WTC11 (cell line): ENCODE results near the gene SALL1. TPM values are rescaled to one million over a fixed set of nuclear protein-coding genes. Genes with fewer than 3 reads are reported as not detected.

ENCODE experiments used
- ARID4B ChIP-seq: sonication (generic); formaldehyde crosslinking; IDR thresholded peaks from 2 replicates; pipeline ENCODE4 v1.8.0; 2023; ENCODE audit warnings: missing genetic modification reagents, mild to moderate bottlenecking, borderline replicate concordance
- CREM ChIP-seq: sonication (generic); formaldehyde crosslinking; IDR thresholded peaks from 2 replicates; pipeline ENCODE4 v1.8.1; 2022; ENCODE audit warnings: mild to moderate bottlenecking, missing genetic modification reagents, moderate library complexity
- EMX1 ChIP-seq: fragments of 250-450 bp; sonication (Bioruptor Pico); IDR thresholded peaks from 2 replicates; pipeline ENCODE4 v1.8.0; 2021; ENCODE audit warnings: mild to moderate bottlenecking
- ESRRA ChIP-seq: sonication (generic); formaldehyde crosslinking; IDR thresholded peaks from 2 replicates; pipeline ENCODE4 v1.8.1; 2022; ENCODE audit warnings: mild to moderate bottlenecking, missing genetic modification reagents, borderline replicate concordance
- GRHL2 ChIP-seq: fragments of 250-450 bp; sonication (Bioruptor Pico); IDR thresholded peaks from 2 replicates; pipeline ENCODE4 v1.8.0; 2022; ENCODE audit warnings: mild to moderate bottlenecking, moderate library complexity; ENCODE audit not compliant: insufficient replicate concordance, severe bottlenecking
- GTF2I ChIP-seq: fragments of 250-450 bp; sonication (Bioruptor Pico); conservative IDR thresholded peaks from 2 replicates; pipeline ENCODE4 v1.4.0; 2021; ENCODE audit warnings: mild to moderate bottlenecking
- HMGA2 ChIP-seq: fragments of 250-450 bp; sonication (Bioruptor Pico); IDR thresholded peaks from 2 replicates; pipeline ENCODE4 v1.4.0; 2021; ENCODE audit warnings: mild to moderate bottlenecking, moderate library complexity
- JAZF1 ChIP-seq: fragments of 250-450 bp; sonication (Bioruptor Pico); IDR thresholded peaks from 2 replicates; pipeline ENCODE4 v1.9.0; 2021; ENCODE audit warnings: moderate library complexity, mild to moderate bottlenecking, inconsistent platforms
- MXD4 ChIP-seq: fragments of 250-450 bp; sonication (Bioruptor Pico); IDR thresholded peaks from 2 replicates; pipeline ENCODE4 v1.8.0; 2021; ENCODE audit warnings: mild to moderate bottlenecking, moderate library complexity, borderline replicate concordance
- NFE2L1 ChIP-seq: sonication (generic); formaldehyde crosslinking; IDR thresholded peaks from 2 replicates; pipeline ENCODE4 v1.8.1; 2023; ENCODE audit warnings: missing genetic modification reagents
- NFYB ChIP-seq: sonication (generic); formaldehyde crosslinking; conservative IDR thresholded peaks from 2 replicates; pipeline ENCODE4 v1.8.0; 2022; ENCODE audit warnings: low read depth, missing genetic modification reagents
- NR3C1 ChIP-seq: sonication (generic); formaldehyde crosslinking; conservative IDR thresholded peaks from 2 replicates; pipeline ENCODE4 v1.8.1; 2023; ENCODE audit warnings: low read depth, mild to moderate bottlenecking, missing genetic modification reagents
- PRRX2 ChIP-seq: fragments of 250-450 bp; sonication (Bioruptor Pico); IDR thresholded peaks from 2 replicates; pipeline ENCODE4 v1.8.0; 2021; ENCODE audit warnings: mild to moderate bottlenecking
- SMAD3 ChIP-seq: sonication (generic); formaldehyde crosslinking; IDR thresholded peaks from 2 replicates; pipeline ENCODE4 v1.8.0; 2022; ENCODE audit warnings: missing genetic modification reagents, mild to moderate bottlenecking, borderline replicate concordance
- TEAD1 ChIP-seq: sonication (generic); formaldehyde crosslinking; IDR thresholded peaks from 2 replicates; pipeline ENCODE4 v1.8.0; 2022; ENCODE audit warnings: mild to moderate bottlenecking, missing genetic modification reagents
- USF2 ChIP-seq: sonication (generic); formaldehyde crosslinking; IDR thresholded peaks from 2 replicates; pipeline ENCODE4 v1.8.1; 2023; ENCODE audit warnings: mild to moderate bottlenecking, missing genetic modification reagents, moderate library complexity
- ZBTB21 ChIP-seq: sonication (generic); formaldehyde crosslinking; IDR thresholded peaks from 2 replicates; pipeline ENCODE4 v1.8.1; 2023; ENCODE audit warnings: mild to moderate bottlenecking, missing genetic modification reagents, borderline replicate concordance
- ZNF317 ChIP-seq: sonication (generic); formaldehyde crosslinking; IDR thresholded peaks from 2 replicates; pipeline ENCODE4 v1.8.1; 2023; ENCODE audit warnings: low read depth, mild to moderate bottlenecking, moderate library complexity, missing genetic modification reagents, borderline replicate concordance
- ZNF671 ChIP-seq: fragments of 250-450 bp; sonication (Bioruptor Pico); IDR thresholded peaks from 2 replicates; pipeline ENCODE4 v1.8.0; 2021; ENCODE audit warnings: mild to moderate bottlenecking
- total RNA-seq: library from RNA; stranded (reverse); gene quantifications from 3 replicates; pipeline ENCODE4 v1.2.3, GENCODE V29; 2021
- TF ChIP-seq, protein P1 (sequence below): sonication (generic); formaldehyde crosslinking; conservative IDR thresholded peaks from 2 replicates; pipeline ENCODE4 v1.8.1; 2022; ENCODE audit warnings: mild to moderate bottlenecking, missing genetic modification reagents
- TF ChIP-seq, protein P2 (sequence below): sonication (generic); formaldehyde crosslinking; IDR thresholded peaks from 2 replicates; pipeline ENCODE4 v1.8.1; 2023; ENCODE audit warnings: mild to moderate bottlenecking, missing genetic modification reagents, moderate library complexity
- TF ChIP-seq, protein P3 (sequence below): fragments of 250-450 bp; sonication (Bioruptor Pico); IDR thresholded peaks from 2 replicates; pipeline ENCODE4 v1.9.0; 2021; ENCODE audit warnings: mild to moderate bottlenecking
- TF ChIP-seq, protein P4 (sequence below): fragments of 250-450 bp; sonication (Bioruptor Pico); IDR thresholded peaks from 2 replicates; pipeline ENCODE4 v1.8.0; 2021; ENCODE audit warnings: mild to moderate bottlenecking
- TF ChIP-seq, protein P5 (sequence below): sonication (generic); formaldehyde crosslinking; IDR thresholded peaks from 2 replicates; pipeline ENCODE4 v1.8.1; 2023; ENCODE audit warnings: mild to moderate bottlenecking, missing genetic modification reagents, borderline replicate concordance
- TF ChIP-seq, protein P6 (sequence below): sonication (generic); formaldehyde crosslinking; IDR thresholded peaks from 2 replicates; pipeline ENCODE4 v1.8.0; 2022; ENCODE audit warnings: mild to moderate bottlenecking, missing genetic modification reagents

Gene SALL1
- total RNA-seq, 1 experiment from 2014 or later, result 63.9 TPM

DNA sequence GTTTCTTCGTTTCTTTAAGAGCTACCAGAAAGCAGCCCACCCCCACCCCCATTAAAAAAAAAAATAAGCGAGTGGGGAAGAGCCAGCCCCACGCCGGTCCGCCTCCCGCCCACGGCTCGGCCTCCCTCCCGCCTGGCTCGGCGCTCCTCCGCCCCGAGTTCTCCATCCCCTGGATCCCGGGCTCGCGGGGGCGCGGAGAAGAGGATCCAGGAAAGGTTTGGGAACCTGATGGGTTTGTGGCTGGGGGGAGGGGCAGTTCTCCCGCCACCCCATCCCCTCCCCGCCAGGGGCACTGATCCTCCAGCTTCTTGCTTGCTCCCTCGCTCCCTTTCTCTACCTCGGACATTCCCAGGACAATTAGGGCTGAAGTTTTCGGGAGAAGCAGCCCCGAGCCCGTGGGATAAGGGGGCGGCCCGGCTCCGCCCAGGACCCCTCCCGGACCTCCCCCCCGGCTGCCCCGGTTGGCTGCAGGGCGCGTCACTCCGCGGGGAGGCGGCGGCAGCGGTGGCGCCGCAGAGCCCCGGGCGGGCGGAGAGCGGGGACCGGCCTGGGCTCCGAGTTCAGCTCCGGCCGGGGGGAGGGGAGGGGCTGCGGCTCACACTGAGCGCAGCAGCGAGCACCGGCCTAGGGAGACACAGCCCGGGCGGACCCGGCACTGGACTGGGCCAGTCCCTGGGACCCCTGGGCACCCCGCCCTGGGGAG, 1.0 kb upstream of the SALL1 start (continued):
- TF ChIP-seq, protein P1, sequence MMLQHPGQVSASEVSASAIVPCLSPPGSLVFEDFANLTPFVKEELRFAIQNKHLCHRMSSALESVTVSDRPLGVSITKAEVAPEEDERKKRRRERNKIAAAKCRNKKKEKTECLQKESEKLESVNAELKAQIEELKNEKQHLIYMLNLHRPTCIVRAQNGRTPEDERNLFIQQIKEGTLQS (CRISPR knock-in tag), result no peak
- TF ChIP-seq EMX1 (no peak), MXD4 (CRISPR knock-in tag) (no peak), ZNF671 (CRISPR knock-in tag) (no peak), HMGA2 (CRISPR knock-in tag) (no peak), USF2 (CRISPR knock-in tag) (no peak), ZNF317 (CRISPR knock-in tag) (no peak), NR3C1 (CRISPR knock-in tag) (no peak), NFE2L1 (no peak), GRHL2 (CRISPR knock-in tag) (no peak), NFYB (CRISPR knock-in tag) (peak; percentile 91), PRRX2 (CRISPR knock-in tag) (no peak), JAZF1 (CRISPR knock-in tag) (no peak), ARID4B (CRISPR knock-in tag) (no peak), SMAD3 (CRISPR knock-in tag) (no peak), ZBTB21 (CRISPR knock-in tag) (no peak), CREM (CRISPR knock-in tag) (0 out of 2 replicates have a peak, but pooled peaks have one; percentile 20), ESRRA (CRISPR knock-in tag) (no peak), TEAD1 (no peak), GTF2I (no peak)
- TF ChIP-seq, protein P2, sequence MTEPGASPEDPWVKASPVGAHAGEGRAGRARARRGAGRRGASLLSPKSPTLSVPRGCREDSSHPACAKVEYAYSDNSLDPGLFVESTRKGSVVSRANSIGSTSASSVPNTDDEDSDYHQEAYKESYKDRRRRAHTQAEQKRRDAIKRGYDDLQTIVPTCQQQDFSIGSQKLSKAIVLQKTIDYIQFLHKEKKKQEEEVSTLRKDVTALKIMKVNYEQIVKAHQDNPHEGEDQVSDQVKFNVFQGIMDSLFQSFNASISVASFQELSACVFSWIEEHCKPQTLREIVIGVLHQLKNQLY (CRISPR knock-in tag), result no peak
- TF ChIP-seq, protein P3, sequence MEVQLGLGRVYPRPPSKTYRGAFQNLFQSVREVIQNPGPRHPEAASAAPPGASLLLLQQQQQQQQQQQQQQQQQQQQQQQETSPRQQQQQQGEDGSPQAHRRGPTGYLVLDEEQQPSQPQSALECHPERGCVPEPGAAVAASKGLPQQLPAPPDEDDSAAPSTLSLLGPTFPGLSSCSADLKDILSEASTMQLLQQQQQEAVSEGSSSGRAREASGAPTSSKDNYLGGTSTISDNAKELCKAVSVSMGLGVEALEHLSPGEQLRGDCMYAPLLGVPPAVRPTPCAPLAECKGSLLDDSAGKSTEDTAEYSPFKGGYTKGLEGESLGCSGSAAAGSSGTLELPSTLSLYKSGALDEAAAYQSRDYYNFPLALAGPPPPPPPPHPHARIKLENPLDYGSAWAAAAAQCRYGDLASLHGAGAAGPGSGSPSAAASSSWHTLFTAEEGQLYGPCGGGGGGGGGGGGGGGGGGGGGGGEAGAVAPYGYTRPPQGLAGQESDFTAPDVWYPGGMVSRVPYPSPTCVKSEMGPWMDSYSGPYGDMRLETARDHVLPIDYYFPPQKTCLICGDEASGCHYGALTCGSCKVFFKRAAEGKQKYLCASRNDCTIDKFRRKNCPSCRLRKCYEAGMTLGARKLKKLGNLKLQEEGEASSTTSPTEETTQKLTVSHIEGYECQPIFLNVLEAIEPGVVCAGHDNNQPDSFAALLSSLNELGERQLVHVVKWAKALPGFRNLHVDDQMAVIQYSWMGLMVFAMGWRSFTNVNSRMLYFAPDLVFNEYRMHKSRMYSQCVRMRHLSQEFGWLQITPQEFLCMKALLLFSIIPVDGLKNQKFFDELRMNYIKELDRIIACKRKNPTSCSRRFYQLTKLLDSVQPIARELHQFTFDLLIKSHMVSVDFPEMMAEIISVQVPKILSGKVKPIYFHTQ, result no peak
- TF ChIP-seq, protein P4, sequence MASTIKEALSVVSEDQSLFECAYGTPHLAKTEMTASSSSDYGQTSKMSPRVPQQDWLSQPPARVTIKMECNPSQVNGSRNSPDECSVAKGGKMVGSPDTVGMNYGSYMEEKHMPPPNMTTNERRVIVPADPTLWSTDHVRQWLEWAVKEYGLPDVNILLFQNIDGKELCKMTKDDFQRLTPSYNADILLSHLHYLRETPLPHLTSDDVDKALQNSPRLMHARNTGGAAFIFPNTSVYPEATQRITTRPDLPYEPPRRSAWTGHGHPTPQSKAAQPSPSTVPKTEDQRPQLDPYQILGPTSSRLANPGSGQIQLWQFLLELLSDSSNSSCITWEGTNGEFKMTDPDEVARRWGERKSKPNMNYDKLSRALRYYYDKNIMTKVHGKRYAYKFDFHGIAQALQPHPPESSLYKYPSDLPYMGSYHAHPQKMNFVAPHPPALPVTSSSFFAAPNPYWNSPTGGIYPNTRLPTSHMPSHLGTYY, result no peak
- TF ChIP-seq, protein P5, sequence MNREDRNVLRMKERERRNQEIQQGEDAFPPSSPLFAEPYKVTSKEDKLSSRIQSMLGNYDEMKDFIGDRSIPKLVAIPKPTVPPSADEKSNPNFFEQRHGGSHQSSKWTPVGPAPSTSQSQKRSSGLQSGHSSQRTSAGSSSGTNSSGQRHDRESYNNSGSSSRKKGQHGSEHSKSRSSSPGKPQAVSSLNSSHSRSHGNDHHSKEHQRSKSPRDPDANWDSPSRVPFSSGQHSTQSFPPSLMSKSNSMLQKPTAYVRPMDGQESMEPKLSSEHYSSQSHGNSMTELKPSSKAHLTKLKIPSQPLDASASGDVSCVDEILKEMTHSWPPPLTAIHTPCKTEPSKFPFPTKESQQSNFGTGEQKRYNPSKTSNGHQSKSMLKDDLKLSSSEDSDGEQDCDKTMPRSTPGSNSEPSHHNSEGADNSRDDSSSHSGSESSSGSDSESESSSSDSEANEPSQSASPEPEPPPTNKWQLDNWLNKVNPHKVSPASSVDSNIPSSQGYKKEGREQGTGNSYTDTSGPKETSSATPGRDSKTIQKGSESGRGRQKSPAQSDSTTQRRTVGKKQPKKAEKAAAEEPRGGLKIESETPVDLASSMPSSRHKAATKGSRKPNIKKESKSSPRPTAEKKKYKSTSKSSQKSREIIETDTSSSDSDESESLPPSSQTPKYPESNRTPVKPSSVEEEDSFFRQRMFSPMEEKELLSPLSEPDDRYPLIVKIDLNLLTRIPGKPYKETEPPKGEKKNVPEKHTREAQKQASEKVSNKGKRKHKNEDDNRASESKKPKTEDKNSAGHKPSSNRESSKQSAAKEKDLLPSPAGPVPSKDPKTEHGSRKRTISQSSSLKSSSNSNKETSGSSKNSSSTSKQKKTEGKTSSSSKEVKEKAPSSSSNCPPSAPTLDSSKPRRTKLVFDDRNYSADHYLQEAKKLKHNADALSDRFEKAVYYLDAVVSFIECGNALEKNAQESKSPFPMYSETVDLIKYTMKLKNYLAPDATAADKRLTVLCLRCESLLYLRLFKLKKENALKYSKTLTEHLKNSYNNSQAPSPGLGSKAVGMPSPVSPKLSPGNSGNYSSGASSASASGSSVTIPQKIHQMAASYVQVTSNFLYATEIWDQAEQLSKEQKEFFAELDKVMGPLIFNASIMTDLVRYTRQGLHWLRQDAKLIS (CRISPR knock-in tag), result no peak
- TF ChIP-seq, protein P6, sequence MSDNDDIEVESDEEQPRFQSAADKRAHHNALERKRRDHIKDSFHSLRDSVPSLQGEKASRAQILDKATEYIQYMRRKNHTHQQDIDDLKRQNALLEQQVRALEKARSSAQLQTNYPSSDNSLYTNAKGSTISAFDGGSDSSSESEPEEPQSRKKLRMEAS, result no peak; the same call in 1 of the 2 replicates
